SK-N-SH treated with all-trans-retinoic acid at 6 μM for 48 hours (cell line): ENCODE results near the gene ZNF728.
"Not testable (repeated sequence)": the region's sequence is repeated elsewhere in the genome, so short reads cannot be mapped to it uniquely, and the experiment has no call there.

Source experiments
- ATAC-seq: fragments of 200-7000 bp; cut with Tn5 transposase; 3 replicates; pipeline ENCODE4 v1.9.1; 2020; ENCODE audit warnings: mild to moderate bottlenecking, moderate library complexity
- ARNTL ChIP-seq: fragments of 450-650 bp; formaldehyde crosslinking; IDR thresholded peaks from 2 replicates; pipeline ENCODE4 v1.5.0; 2020; ENCODE audit warnings: low read depth, mild to moderate bottlenecking, moderate library complexity, borderline replicate concordance
- BACH2 ChIP-seq: fragments of 250-450 bp; sonication (Bioruptor Pico); IDR thresholded peaks from 2 replicates; pipeline ENCODE4 v1.9.0; 2021; ENCODE audit warnings: mild to moderate bottlenecking, borderline replicate concordance
- CSDC2 ChIP-seq: fragments of 250-450 bp; sonication (Bioruptor Pico); IDR thresholded peaks from 2 replicates; pipeline ENCODE4 v1.5.0; 2020; ENCODE audit warnings: mild to moderate bottlenecking, moderate library complexity
- ESRRG ChIP-seq: fragments of 250-450 bp; sonication (Bioruptor Pico); IDR thresholded peaks from 2 replicates; pipeline ENCODE4 v1.6.1; 2021; ENCODE audit warnings: mild to moderate bottlenecking
- GLIS3 ChIP-seq: fragments of 250-450 bp; sonication (Bioruptor Pico); IDR thresholded peaks from 2 replicates; pipeline ENCODE4 v1.5.0; 2020; ENCODE audit warnings: mild to moderate bottlenecking, moderate library complexity
- ISL1 ChIP-seq: fragments of 250-450 bp; sonication (Bioruptor Pico); IDR thresholded peaks from 2 replicates; pipeline ENCODE4 v2.1.2; 2022; ENCODE audit warnings: mild to moderate bottlenecking, moderate library complexity
- OSR1 ChIP-seq: fragments of 250-450 bp; sonication (Bioruptor Pico); IDR thresholded peaks from 2 replicates; pipeline ENCODE4 v1.8.0; 2022; ENCODE audit warnings: moderate library complexity, mild to moderate bottlenecking, inconsistent platforms
- PATZ1 ChIP-seq: fragments of 250-450 bp; sonication (Bioruptor Pico); IDR thresholded peaks from 2 replicates; pipeline ENCODE4 v1.8.0; 2020; ENCODE audit warnings: mild to moderate bottlenecking, moderate library complexity, borderline replicate concordance
- POU6F1 ChIP-seq: fragments of 250-450 bp; sonication (Bioruptor Pico); IDR thresholded peaks from 2 replicates; pipeline ENCODE4 v1.8.0; 2021; ENCODE audit warnings: low read depth, mild to moderate bottlenecking, moderate library complexity, borderline replicate concordance
- PPARA ChIP-seq: fragments of 250-450 bp; sonication (Bioruptor Pico); IDR thresholded peaks from 2 replicates; pipeline ENCODE4 v1.5.0; 2020; ENCODE audit warnings: mild to moderate bottlenecking, borderline replicate concordance
- RARB ChIP-seq: fragments of 250-450 bp; sonication (Bioruptor Pico); IDR thresholded peaks from 2 replicates; pipeline ENCODE4 v1.8.0; 2021; ENCODE audit warnings: mild to moderate bottlenecking, moderate library complexity
- SNAI2 ChIP-seq: fragments of 250-450 bp; sonication (Bioruptor Pico); IDR thresholded peaks from 2 replicates; pipeline ENCODE4 v1.5.0; 2020; ENCODE audit warnings: mild to moderate bottlenecking, moderate library complexity
- TCF4 ChIP-seq: fragments of 250-450 bp; sonication (Bioruptor Pico); IDR thresholded peaks from 2 replicates; pipeline ENCODE4 v1.8.0; 2021; ENCODE audit warnings: mild to moderate bottlenecking, moderate library complexity, borderline replicate concordance
- TOX ChIP-seq: fragments of 250-450 bp; sonication (Bioruptor Pico); IDR thresholded peaks from 2 replicates; pipeline ENCODE4 v1.8.0; 2021; ENCODE audit warnings: mild to moderate bottlenecking, moderate library complexity, borderline replicate concordance
- TSHZ2 ChIP-seq: fragments of 250-450 bp; sonication (Bioruptor Pico); IDR thresholded peaks from 2 replicates; pipeline ENCODE4 v1.5.0; 2020; ENCODE audit warnings: mild to moderate bottlenecking, moderate library complexity
- ZC3H10 ChIP-seq: fragments of 250-450 bp; sonication (Bioruptor Pico); IDR thresholded peaks from 2 replicates; pipeline ENCODE4 v1.5.1; 2021; ENCODE audit warnings: mild to moderate bottlenecking, moderate library complexity
- ZFP3 ChIP-seq: fragments of 250-450 bp; sonication (Bioruptor Pico); IDR thresholded peaks from 2 replicates; pipeline ENCODE4 v1.5.0; 2020; ENCODE audit warnings: mild to moderate bottlenecking, moderate library complexity
- ZFP30 ChIP-seq: fragments of 450-650 bp; formaldehyde crosslinking; IDR thresholded peaks from 2 replicates; pipeline ENCODE4 v1.5.0; 2022; ENCODE audit warnings: mild to moderate bottlenecking, moderate library complexity
- ZNF565 ChIP-seq: fragments of 450-650 bp; formaldehyde crosslinking; conservative IDR thresholded peaks from 2 replicates; pipeline ENCODE4 v1.5.0; 2020; ENCODE audit warnings: low read depth, mild to moderate bottlenecking, moderate library complexity
- ZNF8 ChIP-seq: fragments of 450-650 bp; formaldehyde crosslinking; IDR thresholded peaks from 2 replicates; pipeline ENCODE4 v1.5.0; 2020; ENCODE audit warnings: mild to moderate bottlenecking, moderate library complexity

Gene ZNF728

GRCh38 chr19:23046743-23047142, 43.8 kb upstream of the ZNF728 start (continued):
- TF ChIP-seq POU6F1 (CRISPR knock-in tag), result no peak

- no peak for ATAC-seq
- TF ChIP-seq RARB (CRISPR knock-in tag) (no peak), TOX (CRISPR knock-in tag) (no peak), GLIS3 (CRISPR knock-in tag) (no peak), ESRRG (no peak), ISL1 (no peak), PPARA (CRISPR knock-in tag) (no peak), ZNF565 (no peak), BACH2 (CRISPR knock-in tag) (no peak), CSDC2 (no peak), PATZ1 (CRISPR knock-in tag) (no peak), TSHZ2 (CRISPR knock-in tag) (no peak), ZC3H10 (no peak), ZFP30 (CRISPR knock-in tag) (no peak)
- TF ChIP-seq, all 23 proteins: peak for 0
These were observed 30.7 kb upstream of the ZNF728 start for GRCh38 chr19:23033721-23034120.

GRCh38 chr19:23015660-23016059, 12.7 kb upstream of the ZNF728 start:
- no peak for ATAC-seq
- no peak for TF ChIP-seq PPARA (CRISPR knock-in tag)

GRCh38 chr19:22994957-22995356, 8.0 kb downstream of the ZNF728 start:
- not testable (repeated sequence) for ATAC-seq

- no peak for ATAC-seq
- TF ChIP-seq OSR1 (CRISPR knock-in tag) (no peak), TOX (CRISPR knock-in tag) (no peak), POU6F1 (CRISPR knock-in tag) (no peak), PATZ1 (CRISPR knock-in tag) (no peak), PPARA (CRISPR knock-in tag) (no peak), TCF4 (CRISPR knock-in tag) (no peak), BACH2 (CRISPR knock-in tag) (no peak), TSHZ2 (CRISPR knock-in tag) (no peak), ZFP30 (CRISPR knock-in tag) (no peak), ZC3H10 (no peak), ZNF8 (CRISPR knock-in tag) (no peak), ZFP3 (CRISPR knock-in tag) (no peak), SNAI2 (CRISPR knock-in tag) (no peak), RARB (CRISPR knock-in tag) (no peak), ISL1 (no peak), ARNTL (no peak), GLIS3 (CRISPR knock-in tag) (no peak)
These were observed 26.7 kb downstream of the ZNF728 start for GRCh38 chr19:22976248-22976647.
